Measurements from ENCODE around the gene AQP7.
"Not testable (repeated sequence)": the region's sequence is repeated elsewhere in the genome, so short reads cannot be mapped to it uniquely, and the experiment has no call there.

Gene AQP7

GRCh38 chr9:33402371-33402770 is at the start of gene AQP7:
AQP7 (minus strand) TSS chr9:33402568; CDS start chr9:33401262, 1,306 bp downstream.
- H3K36me3 ChIP-seq (ENCODE audit: control insufficient read depth in 1 of 2, insufficient read depth in 2 of 2, low read length in 2 of 2); H3K4me3 ChIP-seq (ENCODE audit: low read depth in 1 of 2, low read length in 2 of 2); H3K4me1 ChIP-seq (ENCODE audit: control insufficient read depth in 1 of 2, insufficient read depth in 2 of 2, low read length in 2 of 2); H3K27me3 ChIP-seq (ENCODE audit: low read depth, low read length); H3K9me3 ChIP-seq (ENCODE audit: control insufficient read depth in 1 of 2, low read length in 2 of 2); H3K27ac ChIP-seq (ENCODE audit: low read length): not testable (repeated sequence)

- Histone ChIP-seq H3K36me3 (ENCODE audit: control insufficient read depth in 1 of 2, insufficient read depth in 2 of 2, low read length in 2 of 2) (no peaks in the 10 kb centered on the region), H3K4me1 (ENCODE audit: control insufficient read depth in 1 of 2, insufficient read depth in 2 of 2, low read length in 2 of 2) (peaks cover 0 to 10% of the 10 kb centered on the region in 2 donors), H3K9me3 (ENCODE audit: control insufficient read depth in 1 of 2, low read length in 2 of 2) (no peaks in the 10 kb centered on the region), H3K4me3 (ENCODE audit: low read depth in 1 of 2, low read length in 2 of 2) (no peak overlapping the region), H3K27me3 (ENCODE audit: low read depth, low read length) (peaks cover 5% of the 10 kb centered on the region), H3K27ac (ENCODE audit: low read length) (no peak overlapping the region)
Observed at GRCh38 chr9:33450621-33451146, 48.3 kb upstream of the AQP7 start.

- no peaks in the 10 kb centered on the region for H3K9me3 ChIP-seq (ENCODE audit: control insufficient read depth in 1 of 2, low read length in 2 of 2)
- peaks cover 5% of the 10 kb centered on the region for H3K27me3 ChIP-seq (ENCODE audit: low read depth, low read length)
- no peaks in the 10 kb centered on the region for H3K36me3 ChIP-seq (ENCODE audit: control insufficient read depth in 1 of 2, insufficient read depth in 2 of 2, low read length in 2 of 2)
- no peak overlapping the region for H3K27ac ChIP-seq (ENCODE audit: low read length)
- H3K4me3 ChIP-seq (ENCODE audit: low read depth in 1 of 2, low read length in 2 of 2), result no peak overlapping the region
- H3K4me1 ChIP-seq (ENCODE audit: control insufficient read depth in 1 of 2, insufficient read depth in 2 of 2, low read length in 2 of 2), result peaks cover 4 to 10% of the 10 kb centered on the region in 2 donors
Observed at GRCh38 chr9:33449715-33450114, 47.3 kb upstream of the AQP7 start.

GRCh38 chr9:33447799-33448553 is 45.6 kb upstream of the AQP7 start:
- Histone ChIP-seq H3K4me1 (ENCODE audit: control insufficient read depth in 1 of 2, insufficient read depth in 2 of 2, low read length in 2 of 2) (peaks cover 4 to 10% of the 10 kb centered on the region in 2 donors), H3K36me3 (ENCODE audit: control insufficient read depth in 1 of 2, insufficient read depth in 2 of 2, low read length in 2 of 2) (peaks cover 0 to 4% of the 10 kb centered on the region in 2 donors), H3K9me3 (ENCODE audit: control insufficient read depth in 1 of 2, low read length in 2 of 2) (no peaks in the 10 kb centered on the region), H3K27ac (ENCODE audit: low read length) (no peak overlapping the region), H3K4me3 (ENCODE audit: low read depth in 1 of 2, low read length in 2 of 2) (peak overlapping the region; percentile 33 to 57), H3K27me3 (ENCODE audit: low read depth, low read length) (peaks cover 5% of the 10 kb centered on the region)

- Histone ChIP-seq H3K4me1 (ENCODE audit: control insufficient read depth in 1 of 2, insufficient read depth in 2 of 2, low read length in 2 of 2) (peaks cover 4 to 10% of the 10 kb centered on the region in 2 donors), H3K4me3 (ENCODE audit: low read depth in 1 of 2, low read length in 2 of 2) (peak within 1 kb of the TSS; percentile 57 to 68), H3K9me3 (ENCODE audit: control insufficient read depth in 1 of 2, low read length in 2 of 2) (no peaks in the 10 kb centered on the region), H3K36me3 (ENCODE audit: control insufficient read depth in 1 of 2, insufficient read depth in 2 of 2, low read length in 2 of 2) (peaks cover 0 to 5% of the 10 kb centered on the region in 2 donors), H3K27ac (ENCODE audit: low read length) (peak within 1 kb of the TSS; percentile 69), H3K27me3 (ENCODE audit: low read depth, low read length) (peaks cover 5% of the 10 kb centered on the region)
Observed at GRCh38 chr9:33446946-33447798, 44.8 kb upstream of the AQP7 start, which contains the start of gene AQP3. AQP3 (minus strand) TSS chr9:33447593; CDS start chr9:33447530, 63 bp downstream.

- peaks cover 5% of the 10 kb centered on the region for H3K27me3 ChIP-seq (ENCODE audit: low read depth, low read length)
- H3K4me1 ChIP-seq (ENCODE audit: control insufficient read depth in 1 of 2, insufficient read depth in 2 of 2, low read length in 2 of 2), result peaks cover 4 to 10% of the 10 kb centered on the region in 2 donors
- H3K9me3 ChIP-seq (ENCODE audit: control insufficient read depth in 1 of 2, low read length in 2 of 2), result no peaks in the 10 kb centered on the region
- H3K27ac ChIP-seq (ENCODE audit: low read length), result peak overlapping the region; percentile 69
- peaks cover 0 to 5% of the 10 kb centered on the region in 2 donors for H3K36me3 ChIP-seq (ENCODE audit: control insufficient read depth in 1 of 2, insufficient read depth in 2 of 2, low read length in 2 of 2)
- H3K4me3 ChIP-seq (ENCODE audit: low read depth in 1 of 2, low read length in 2 of 2), result peak overlapping the region; percentile 57 to 68
Observed at GRCh38 chr9:33446240-33446945, 44.0 kb upstream of the AQP7 start.

- H3K36me3 ChIP-seq (ENCODE audit: control insufficient read depth in 1 of 2, insufficient read depth in 2 of 2, low read length in 2 of 2), result peaks cover 0 to 5% of the 10 kb centered on the region in 2 donors
- H3K4me3 ChIP-seq (ENCODE audit: low read depth in 1 of 2, low read length in 2 of 2), result peak overlapping the region in 1 of 2 donors; percentile 68
- H3K27me3 ChIP-seq (ENCODE audit: low read depth, low read length), result peaks cover 5% of the 10 kb centered on the region
- peaks cover 4 to 10% of the 10 kb centered on the region in 2 donors for H3K4me1 ChIP-seq (ENCODE audit: control insufficient read depth in 1 of 2, insufficient read depth in 2 of 2, low read length in 2 of 2)
- no peaks in the 10 kb centered on the region for H3K9me3 ChIP-seq (ENCODE audit: control insufficient read depth in 1 of 2, low read length in 2 of 2)
- peak overlapping the region; percentile 69 for H3K27ac ChIP-seq (ENCODE audit: low read length)
Observed at GRCh38 chr9:33445389-33446239, 43.2 kb upstream of the AQP7 start.

GRCh38 chr9:33443464-33444154 is 41.2 kb upstream of the AQP7 start:
- Histone ChIP-seq H3K27ac (ENCODE audit: low read length) (no peak overlapping the region), H3K4me3 (ENCODE audit: low read depth in 1 of 2, low read length in 2 of 2) (no peak overlapping the region), H3K36me3 (ENCODE audit: control insufficient read depth in 1 of 2, insufficient read depth in 2 of 2, low read length in 2 of 2) (peaks cover 0 to 5% of the 10 kb centered on the region in 2 donors), H3K27me3 (ENCODE audit: low read depth, low read length) (peaks cover 5% of the 10 kb centered on the region), H3K9me3 (ENCODE audit: control insufficient read depth in 1 of 2, low read length in 2 of 2) (no peaks in the 10 kb centered on the region), H3K4me1 (ENCODE audit: control insufficient read depth in 1 of 2, insufficient read depth in 2 of 2, low read length in 2 of 2) (peaks cover 4 to 10% of the 10 kb centered on the region in 2 donors)

GRCh38 chr9:33443047-33443446 is 40.7 kb upstream of the AQP7 start:
- Histone ChIP-seq H3K4me3 (ENCODE audit: low read depth in 1 of 2, low read length in 2 of 2) (no peak overlapping the region), H3K4me1 (ENCODE audit: control insufficient read depth in 1 of 2, insufficient read depth in 2 of 2, low read length in 2 of 2) (peaks cover 4 to 10% of the 10 kb centered on the region in 2 donors), H3K27me3 (ENCODE audit: low read depth, low read length) (peaks cover 4% of the 10 kb centered on the region), H3K9me3 (ENCODE audit: control insufficient read depth in 1 of 2, low read length in 2 of 2) (no peaks in the 10 kb centered on the region), H3K27ac (ENCODE audit: low read length) (no peak overlapping the region), H3K36me3 (ENCODE audit: control insufficient read depth in 1 of 2, insufficient read depth in 2 of 2, low read length in 2 of 2) (peaks cover 0 to 5% of the 10 kb centered on the region in 2 donors)

GRCh38 chr9:33442125-33442524 is 39.8 kb upstream of the AQP7 start:
- Histone ChIP-seq H3K27me3 (ENCODE audit: low read depth, low read length) (no peaks in the 10 kb centered on the region), H3K27ac (ENCODE audit: low read length) (no peak overlapping the region), H3K4me1 (ENCODE audit: control insufficient read depth in 1 of 2, insufficient read depth in 2 of 2, low read length in 2 of 2) (peaks cover 4% of the 10 kb centered on the region in 2 donors), H3K36me3 (ENCODE audit: control insufficient read depth in 1 of 2, insufficient read depth in 2 of 2, low read length in 2 of 2) (peaks cover 0 to 5% of the 10 kb centered on the region in 2 donors), H3K4me3 (ENCODE audit: low read depth in 1 of 2, low read length in 2 of 2) (no peak overlapping the region), H3K9me3 (ENCODE audit: control insufficient read depth in 1 of 2, low read length in 2 of 2) (no peaks in the 10 kb centered on the region)
